Neural cell (in vitro differentiated cells): Measurements from ENCODE around the gene SREK1. TPM values are rescaled to one million over a fixed set of nuclear protein-coding genes. Genes with fewer than 3 reads are reported as not detected.

Experiments
- H2AFZ ChIP-seq: fragments of 200-600, 300-800 bp; sonication (generic), shearing (Covaris generic); 2 replicates; pipeline ENCODE4 v1.6.0; 2014; ENCODE audit warnings: low read depth, mild to moderate bottlenecking, antibody characterized with exemption, low read length, moderate library complexity
- H3F3A ChIP-seq: fragments of 200-600 bp; shearing (Covaris generic); 2 replicates; pipeline ENCODE4 v1.6.1; 2016; ENCODE audit warnings: mild to moderate bottlenecking, moderate library complexity, mixed read lengths, antibody characterized with exemption, low read length; ENCODE audit not compliant: insufficient read depth, poor library complexity, severe bottlenecking
- H3K27ac ChIP-seq: fragments of 200-600, 300-800 bp; sonication (generic), shearing (Covaris generic); 2 replicates; pipeline ENCODE4 v1.5.1; 2014; ENCODE audit warnings: mild to moderate bottlenecking, low read length, moderate library complexity
- H3K27me3 ChIP-seq: fragments of 300-800, 200-600 bp; sonication (generic), shearing (Covaris generic); 2 replicates; pipeline ENCODE4 v1.6.0; 2014; ENCODE audit warnings: mild to moderate bottlenecking, low read depth, low read length, moderate library complexity; ENCODE audit not compliant: insufficient read depth
- H3K36me3 ChIP-seq: fragments of 300-800, 200-600 bp; sonication (generic), shearing (Covaris generic); 2 replicates; pipeline ENCODE4 v1.5.1; 2014; ENCODE audit warnings: mild to moderate bottlenecking, antibody characterized with exemption, low read length, moderate library complexity; ENCODE audit not compliant: insufficient read depth
- H3K4me2 ChIP-seq: fragments of 300-800, 200-600 bp; sonication (generic), shearing (Covaris generic); 2 replicates; pipeline ENCODE4 v1.6.0; 2014; ENCODE audit warnings: mild to moderate bottlenecking, low read length
- H3K4me3 ChIP-seq: fragments of 300-800, 200-600 bp; sonication (generic), shearing (Covaris generic); 2 replicates; pipeline ENCODE4 v1.5.1; 2014; ENCODE audit warnings: mild to moderate bottlenecking, low read length, moderate library complexity
- H3K79me2 ChIP-seq: fragments of 200-600 bp; shearing (Covaris generic); replicated peaks from 2 replicates; pipeline ENCODE4 v1.6.0; 2014; ENCODE audit warnings: mild to moderate bottlenecking, low read length, moderate library complexity; ENCODE audit not compliant: insufficient read depth
- H3K9ac ChIP-seq: fragments of 300-800, 200-600 bp; sonication (generic), shearing (Covaris generic); 2 replicates; pipeline ENCODE4 v1.6.1; 2016; ENCODE audit warnings: mild to moderate bottlenecking, low read length, mixed read lengths
- H3K9me2 ChIP-seq: fragments of 200-600 bp; shearing (Covaris generic); 2 replicates; pipeline ENCODE4 v1.6.1; 2016; ENCODE audit warnings: mild to moderate bottlenecking, low read length, mixed read lengths; ENCODE audit not compliant: insufficient read depth
- H3K9me3 ChIP-seq: fragments of 200-600, 300-800 bp; sonication (generic), shearing (Covaris generic); 2 replicates; pipeline ENCODE4 v1.6.1; 2016; ENCODE audit warnings: mild to moderate bottlenecking, mixed run types, low read length, moderate library complexity, mixed read lengths
- H4K20me1 ChIP-seq: fragments of 200-600 bp; shearing (Covaris generic); 2 replicates; pipeline ENCODE4 v1.6.1; 2016; ENCODE audit warnings: mild to moderate bottlenecking, mixed run types; ENCODE audit not compliant: insufficient read depth
- EP300 ChIP-seq: fragments of 450-650 bp; conservative IDR thresholded peaks from 2 replicates; pipeline ENCODE4 v1.6.1; 2014; ENCODE audit warnings: antibody characterized with exemption, mild to moderate bottlenecking, moderate library complexity; ENCODE audit not compliant: poor library complexity, severe bottlenecking
- EZH2 ChIP-seq: fragments of 200-600, 300-800 bp; shearing (Covaris generic), sonication (generic); IDR thresholded peaks from 2 replicates; pipeline ENCODE4 v1.6.1; 2014; ENCODE audit warnings: antibody characterized with exemption, low read length, borderline replicate concordance, mild to moderate bottlenecking; ENCODE audit not compliant: insufficient read depth, poor library complexity, severe bottlenecking
- MXI1 ChIP-seq: fragments of 450-650 bp; conservative IDR thresholded peaks from 2 replicates; pipeline ENCODE4 v1.6.1; 2014; ENCODE audit warnings: antibody characterized with exemption, mild to moderate bottlenecking; ENCODE audit not compliant: poor library complexity, severe bottlenecking
- POLR2AphosphoS5 ChIP-seq: IDR thresholded peaks from 2 replicates; pipeline ENCODE4 v1.6.1; 2012
- RAD21 ChIP-seq: fragments of 450-650 bp; conservative IDR thresholded peaks from 2 replicates; pipeline ENCODE4 v1.6.1; 2014; ENCODE audit warnings: antibody characterized with exemption, mild to moderate bottlenecking, moderate library complexity
- SMC3 ChIP-seq: fragments of 450-650 bp; conservative IDR thresholded peaks from 2 replicates; pipeline ENCODE4 v1.6.1; 2014; ENCODE audit warnings: antibody characterized with exemption, mild to moderate bottlenecking, moderate library complexity; ENCODE audit not compliant: poor library complexity
- TAF1 ChIP-seq: IDR thresholded peaks from 2 replicates; pipeline ENCODE4 v1.6.1; 2012; ENCODE audit warnings: low read depth
- polyA plus RNA-seq: library from polyadenylated mRNA; depleted of rRNA; stranded (reverse); fragments of >200 nt; gene quantifications from 2 replicates; pipeline ENCODE4 v1.2.3, GENCODE V29; 2014
- TF ChIP-seq, protein P1 (sequence below): fragments of 450-650 bp; IDR thresholded peaks from 2 replicates; pipeline ENCODE4 v1.5.1; 2014; ENCODE audit warnings: antibody characterized with exemption, mild to moderate bottlenecking, moderate library complexity; ENCODE audit not compliant: poor library complexity, severe bottlenecking
- TF ChIP-seq, protein P2 (sequence below): IDR thresholded peaks from 2 replicates; pipeline ENCODE4 v1.6.1; 2012; ENCODE audit warnings: borderline replicate concordance

Gene SREK1
- polyA plus RNA-seq, 1 donor from 2014 or later = 73.6 TPM

DNA sequence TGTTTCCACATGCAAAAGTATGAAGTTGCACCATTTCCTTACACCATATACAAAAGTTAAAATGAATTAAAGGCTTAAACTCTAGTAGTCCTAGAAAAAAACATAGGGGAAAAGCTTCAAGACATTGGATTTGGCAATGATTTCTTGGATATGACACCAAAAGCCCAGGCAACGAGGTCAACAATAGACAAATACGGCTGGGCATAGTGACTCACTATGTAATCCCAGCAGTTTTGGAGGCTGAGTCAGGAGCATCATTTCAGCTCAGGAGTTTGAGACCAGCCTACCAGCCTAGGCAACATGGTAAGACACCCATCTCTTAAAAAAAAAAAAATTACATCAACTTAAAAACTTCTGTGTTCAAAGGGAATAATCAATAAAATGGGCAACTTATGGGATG is 30.9 kb upstream of the SREK1 start:
- Histone ChIP-seq H4K20me1 (no peaks in the 10 kb centered on the region), H3K27ac (no peak overlapping the region), H3K36me3 (no peaks in the 10 kb centered on the region), H3K9me3 (no peaks in the 10 kb centered on the region), H3K9ac (no peak overlapping the region), H3K9me2 (no peaks in the 10 kb centered on the region), H3K27me3 (no peaks in the 10 kb centered on the region), H3K4me2 (no peak overlapping the region), H3K79me2 (no peaks in the 10 kb centered on the region), H2AFZ (no peak overlapping the region), H3K4me3 (no peak overlapping the region), H3F3A (no peaks in the 10 kb centered on the region)
- TF ChIP-seq MXI1 = no peak
- no peak for TF ChIP-seq RAD21

DNA sequence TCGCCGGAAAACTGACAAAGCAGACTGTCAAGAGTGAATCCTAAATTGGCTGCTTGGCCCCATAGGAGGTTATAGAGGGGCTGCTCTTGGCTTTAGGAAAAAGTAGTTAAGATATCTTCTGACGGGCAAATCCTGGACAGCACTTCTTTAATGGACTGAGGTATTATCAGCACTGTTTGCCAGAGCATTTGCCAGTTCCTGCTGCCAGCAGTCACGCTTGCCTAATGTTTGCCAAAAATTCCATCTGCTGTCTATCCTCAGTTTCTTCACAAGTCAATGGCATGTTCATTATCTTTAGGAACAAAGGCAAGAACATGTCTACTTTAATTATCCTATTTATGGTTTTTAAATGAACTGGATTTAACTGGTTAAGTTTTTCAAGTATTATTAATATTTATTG is 25.8 kb upstream of the SREK1 start:
- no peak overlapping the region for H3K4me2 ChIP-seq
- H4K20me1 ChIP-seq = no peaks in the 10 kb centered on the region
- no peak overlapping the region for H2AFZ ChIP-seq
- TF ChIP-seq, protein P1, sequence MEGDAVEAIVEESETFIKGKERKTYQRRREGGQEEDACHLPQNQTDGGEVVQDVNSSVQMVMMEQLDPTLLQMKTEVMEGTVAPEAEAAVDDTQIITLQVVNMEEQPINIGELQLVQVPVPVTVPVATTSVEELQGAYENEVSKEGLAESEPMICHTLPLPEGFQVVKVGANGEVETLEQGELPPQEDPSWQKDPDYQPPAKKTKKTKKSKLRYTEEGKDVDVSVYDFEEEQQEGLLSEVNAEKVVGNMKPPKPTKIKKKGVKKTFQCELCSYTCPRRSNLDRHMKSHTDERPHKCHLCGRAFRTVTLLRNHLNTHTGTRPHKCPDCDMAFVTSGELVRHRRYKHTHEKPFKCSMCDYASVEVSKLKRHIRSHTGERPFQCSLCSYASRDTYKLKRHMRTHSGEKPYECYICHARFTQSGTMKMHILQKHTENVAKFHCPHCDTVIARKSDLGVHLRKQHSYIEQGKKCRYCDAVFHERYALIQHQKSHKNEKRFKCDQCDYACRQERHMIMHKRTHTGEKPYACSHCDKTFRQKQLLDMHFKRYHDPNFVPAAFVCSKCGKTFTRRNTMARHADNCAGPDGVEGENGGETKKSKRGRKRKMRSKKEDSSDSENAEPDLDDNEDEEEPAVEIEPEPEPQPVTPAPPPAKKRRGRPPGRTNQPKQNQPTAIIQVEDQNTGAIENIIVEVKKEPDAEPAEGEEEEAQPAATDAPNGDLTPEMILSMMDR = no peak
- TF ChIP-seq TAF1 (no peak), EZH2 (no peak), POLR2AphosphoS5 (no peak), EP300 (no peak), RAD21 (no peak), SMC3 (no peak), MXI1 (no peak)
- TF ChIP-seq, protein P2, sequence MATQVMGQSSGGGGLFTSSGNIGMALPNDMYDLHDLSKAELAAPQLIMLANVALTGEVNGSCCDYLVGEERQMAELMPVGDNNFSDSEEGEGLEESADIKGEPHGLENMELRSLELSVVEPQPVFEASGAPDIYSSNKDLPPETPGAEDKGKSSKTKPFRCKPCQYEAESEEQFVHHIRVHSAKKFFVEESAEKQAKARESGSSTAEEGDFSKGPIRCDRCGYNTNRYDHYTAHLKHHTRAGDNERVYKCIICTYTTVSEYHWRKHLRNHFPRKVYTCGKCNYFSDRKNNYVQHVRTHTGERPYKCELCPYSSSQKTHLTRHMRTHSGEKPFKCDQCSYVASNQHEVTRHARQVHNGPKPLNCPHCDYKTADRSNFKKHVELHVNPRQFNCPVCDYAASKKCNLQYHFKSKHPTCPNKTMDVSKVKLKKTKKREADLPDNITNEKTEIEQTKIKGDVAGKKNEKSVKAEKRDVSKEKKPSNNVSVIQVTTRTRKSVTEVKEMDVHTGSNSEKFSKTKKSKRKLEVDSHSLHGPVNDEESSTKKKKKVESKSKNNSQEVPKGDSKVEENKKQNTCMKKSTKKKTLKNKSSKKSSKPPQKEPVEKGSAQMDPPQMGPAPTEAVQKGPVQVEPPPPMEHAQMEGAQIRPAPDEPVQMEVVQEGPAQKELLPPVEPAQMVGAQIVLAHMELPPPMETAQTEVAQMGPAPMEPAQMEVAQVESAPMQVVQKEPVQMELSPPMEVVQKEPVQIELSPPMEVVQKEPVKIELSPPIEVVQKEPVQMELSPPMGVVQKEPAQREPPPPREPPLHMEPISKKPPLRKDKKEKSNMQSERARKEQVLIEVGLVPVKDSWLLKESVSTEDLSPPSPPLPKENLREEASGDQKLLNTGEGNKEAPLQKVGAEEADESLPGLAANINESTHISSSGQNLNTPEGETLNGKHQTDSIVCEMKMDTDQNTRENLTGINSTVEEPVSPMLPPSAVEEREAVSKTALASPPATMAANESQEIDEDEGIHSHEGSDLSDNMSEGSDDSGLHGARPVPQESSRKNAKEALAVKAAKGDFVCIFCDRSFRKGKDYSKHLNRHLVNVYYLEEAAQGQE = no peak
- no peaks in the 10 kb centered on the region for H3K79me2 ChIP-seq
- no peaks in the 10 kb centered on the region for H3F3A ChIP-seq
- H3K9ac ChIP-seq = no peak overlapping the region
- no peaks in the 10 kb centered on the region for H3K36me3 ChIP-seq
- H3K27ac ChIP-seq = no peak overlapping the region
- H3K9me2 ChIP-seq = no peaks in the 10 kb centered on the region
- no peaks in the 10 kb centered on the region for H3K9me3 ChIP-seq
- H3K27me3 ChIP-seq = no peaks in the 10 kb centered on the region
- no peak overlapping the region for H3K4me3 ChIP-seq
